ENCODE measurements around the gene ENHO. TPM values are rescaled to one million over a fixed set of nuclear protein-coding genes. Genes with fewer than 3 reads are reported as not detected.

ENHO gene
- total RNA-seq, 1 donor from 2014 or later = 4.4 TPM

- Mint-ChIP-seq H3K9me3 (no peaks in the 10 kb centered on the region), H3K4me3 (no peak overlapping the region), H3K4me1 (peaks cover 42% of the 10 kb centered on the region), H3K27me3 (ENCODE audit: insufficient read depth, low read depth) (peaks cover 14% of the 10 kb centered on the region), H3K27ac (peak overlapping the region; percentile 9), H3K36me3 (no peaks in the 10 kb centered on the region)
- H3K36me3 ChIP-seq = no peaks in the 10 kb centered on the region
- no peak overlapping the region for H3K4me2 ChIP-seq
- peaks cover 13% of the 10 kb centered on the region for H3F3A ChIP-seq (ENCODE audit: low read depth)
- no peak overlapping the region for H2AFZ ChIP-seq (replicated peaks)
- H3K9ac ChIP-seq = no peak overlapping the region
- no peaks in the 10 kb centered on the region for H4K20me1 ChIP-seq (ENCODE audit: low read depth)
- TF ChIP-seq EZH2phosphoT487 (IDR thresholded peaks at IDR 0.05) (no peak), EZH2 (IDR thresholded peaks at IDR 0.05) (no peak), CTCF (IDR thresholded peaks at IDR 0.05) (no peak)
- H3K79me2 ChIP-seq (ENCODE audit: low read depth) = no peaks in the 10 kb centered on the region
- no peak overlapping the region for H3K4me3 ChIP-seq
- peaks cover 25% of the 10 kb centered on the region for H3K4me1 ChIP-seq
- no peaks in the 10 kb centered on the region for H3K9me3 ChIP-seq (ENCODE audit: low read depth)
- DNase-seq (ENCODE audit: low spot score) = no peak
- H3K27ac ChIP-seq = no peak overlapping the region
- H3K27me3 ChIP-seq = no peaks in the 10 kb centered on the region
Observed at GRCh38 chr9:34510497-34511468, 12.0 kb downstream of the ENHO start.

GRCh38 chr9:34508951-34509350, 13.8 kb downstream of the ENHO start:
- TF ChIP-seq EZH2 (IDR thresholded peaks at IDR 0.05) (no peak), CTCF (IDR thresholded peaks at IDR 0.05) (no peak), EZH2phosphoT487 (IDR thresholded peaks at IDR 0.05) (no peak)
- no peak overlapping the region for H3K4me3 Mint-ChIP-seq
- H3K27me3 ChIP-seq = no peaks in the 10 kb centered on the region
- H3K27me3 Mint-ChIP-seq (ENCODE audit: insufficient read depth, low read depth) = peaks cover 20% of the 10 kb centered on the region
- peaks cover 13% of the 10 kb centered on the region for H3F3A ChIP-seq (ENCODE audit: low read depth)
- no peak overlapping the region for H3K4me2 ChIP-seq
- no peaks in the 10 kb centered on the region for H3K79me2 ChIP-seq (ENCODE audit: low read depth)
- no peak overlapping the region for H3K27ac Mint-ChIP-seq
- DNase-seq (ENCODE audit: low spot score) = no peak
- H3K9me3 Mint-ChIP-seq = no peaks in the 10 kb centered on the region
- peaks cover 35% of the 10 kb centered on the region for H3K4me1 Mint-ChIP-seq
- peaks cover 24% of the 10 kb centered on the region for H3K4me1 ChIP-seq
- H3K36me3 Mint-ChIP-seq = peaks cover 2% of the 10 kb centered on the region
- no peak overlapping the region for H3K4me3 ChIP-seq
- no peak overlapping the region for H2AFZ ChIP-seq (replicated peaks)
- H4K20me1 ChIP-seq (ENCODE audit: low read depth) = no peaks in the 10 kb centered on the region
- no peaks in the 10 kb centered on the region for H3K36me3 ChIP-seq
- H3K27ac ChIP-seq = no peak overlapping the region
- H3K9me3 ChIP-seq (ENCODE audit: low read depth) = no peaks in the 10 kb centered on the region
- H3K9ac ChIP-seq = no peak overlapping the region

GRCh38 chr9:34508463-34508862, 14.3 kb downstream of the ENHO start:
- Mint-ChIP-seq H3K4me3 (no peak overlapping the region), H3K36me3 (peaks cover 2% of the 10 kb centered on the region), H3K9me3 (no peaks in the 10 kb centered on the region), H3K4me1 (peaks cover 31% of the 10 kb centered on the region), H3K27me3 (ENCODE audit: insufficient read depth, low read depth) (peaks cover 22% of the 10 kb centered on the region), H3K27ac (no peak overlapping the region)
- DNase-seq (ENCODE audit: low spot score) = no peak
- Histone ChIP-seq H3K9me3 (ENCODE audit: low read depth) (no peaks in the 10 kb centered on the region), H3K4me2 (no peak overlapping the region), H3K9ac (no peak overlapping the region), H3K36me3 (no peaks in the 10 kb centered on the region), H3K4me1 (peaks cover 19% of the 10 kb centered on the region), H3K79me2 (ENCODE audit: low read depth) (no peaks in the 10 kb centered on the region), H3K27me3 (no peaks in the 10 kb centered on the region), H2AFZ (replicated peaks) (no peak overlapping the region), H4K20me1 (ENCODE audit: low read depth) (no peaks in the 10 kb centered on the region), H3K27ac (no peak overlapping the region), H3F3A (ENCODE audit: low read depth) (peaks cover 8% of the 10 kb centered on the region), H3K4me3 (no peak overlapping the region)
- TF ChIP-seq CTCF (IDR thresholded peaks at IDR 0.05) (no peak), EZH2 (IDR thresholded peaks at IDR 0.05) (no peak), EZH2phosphoT487 (IDR thresholded peaks at IDR 0.05) (no peak)
